HTR-8/SVneo (cell line): ENCODE results near the gene UBE3C.
"Not testable (repeated sequence)": the region's sequence is repeated elsewhere in the genome, so short reads cannot be mapped to it uniquely, and the experiment has no call there.

ENCODE experiments used
- DNase-seq: peaks from one replicate; pipeline ENCODE4 v3.0.0; 2011; ENCODE audit warnings: low spot score, mixed read lengths; ENCODE audit not compliant: insufficient read length
- FAIRE-seq: peaks from 2 replicates; lab custom pipeline; 2011; peaks lifted over from hg19 to GRCh38; lab: Jason Lieb, UNC

The UBE3C gene

GRCh38 chr7:157228864-157229422 is 90.2 kb downstream of the UBE3C start:
- DNase-seq = peak; percentile 13
- FAIRE-seq = no peak

DNA sequence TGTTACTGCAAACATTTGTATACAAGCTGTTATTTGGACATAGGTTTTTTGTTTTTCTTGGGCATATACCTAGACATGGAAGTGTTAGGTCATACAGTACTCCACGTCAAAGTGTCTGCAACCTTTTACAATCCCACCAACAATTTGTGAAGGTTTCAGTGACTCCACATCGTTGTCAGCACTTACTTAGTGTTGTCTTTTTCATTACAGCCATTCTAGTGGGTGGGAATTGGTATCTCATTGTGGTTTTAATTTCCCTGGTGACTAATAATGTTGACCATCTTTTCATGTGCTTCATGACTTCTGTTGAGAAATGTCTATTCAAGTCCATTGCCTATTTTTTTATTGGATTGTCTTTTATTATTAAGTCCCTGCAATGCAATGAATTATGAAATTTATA is 95.0 kb downstream of the UBE3C start:
- no peak for DNase-seq
- FAIRE-seq = no peak

DNA sequence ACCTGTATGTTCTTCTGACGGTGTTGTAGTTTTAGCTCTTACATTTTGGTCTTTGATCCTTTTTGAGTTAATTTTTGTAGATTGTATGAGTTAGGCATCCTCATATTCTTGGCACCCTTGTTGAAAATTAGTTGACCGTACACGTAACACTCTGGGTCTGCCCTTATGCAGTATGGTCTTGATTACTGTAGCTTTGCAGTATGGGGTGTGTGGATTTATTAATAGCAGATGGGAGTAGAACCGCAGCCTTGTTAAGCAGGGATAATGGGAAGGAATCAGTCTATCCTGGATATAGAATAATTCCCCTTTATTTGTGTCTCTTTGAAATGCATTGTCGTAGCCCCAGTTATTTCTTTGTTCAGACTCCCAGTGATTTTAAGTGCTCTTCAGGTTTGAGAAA is 95.5 kb downstream of the UBE3C start:
- no peak for FAIRE-seq

DNA sequence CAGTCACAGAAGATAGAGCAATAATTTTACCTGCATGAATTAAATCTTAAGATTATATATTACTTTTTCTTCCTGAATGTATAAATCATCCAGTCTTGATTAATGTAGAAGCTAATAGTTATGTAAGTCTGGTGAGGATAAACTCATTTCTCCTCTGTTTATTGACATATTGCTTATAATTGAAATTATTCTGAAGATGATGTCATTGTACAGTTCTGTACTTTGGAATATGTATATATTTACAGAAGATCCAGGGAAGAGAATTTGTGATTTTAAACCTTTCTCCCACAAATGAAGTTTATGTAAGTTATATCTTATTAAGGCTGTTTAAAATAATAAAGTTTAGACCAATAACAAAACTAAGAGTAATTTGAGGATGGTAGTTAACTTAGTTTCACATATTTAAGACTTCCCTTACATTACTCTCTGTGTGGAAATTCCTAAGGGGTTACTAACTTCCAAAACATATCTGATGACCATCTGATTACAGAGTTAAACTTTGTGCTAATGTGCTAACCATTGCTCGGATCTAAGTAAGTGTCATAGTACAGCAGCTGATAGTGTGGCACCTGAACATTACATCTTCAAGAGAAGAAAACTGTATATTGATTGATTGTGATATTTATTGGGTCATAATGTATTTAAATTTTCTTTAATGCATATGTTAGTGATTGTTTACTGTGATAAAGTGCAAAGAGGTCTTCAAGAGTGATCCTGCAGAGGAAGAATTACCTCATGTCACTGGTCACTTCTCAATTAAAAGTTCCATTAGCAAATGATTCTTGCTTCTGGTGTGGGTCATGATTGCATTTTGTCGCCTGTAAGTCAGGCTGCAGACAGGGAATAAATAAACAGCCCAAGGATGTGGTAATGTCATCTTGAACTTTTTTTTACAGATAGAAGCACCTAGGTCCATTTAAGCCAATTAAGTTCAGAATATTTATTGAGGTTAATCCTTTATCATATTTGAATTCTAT is 96.9 kb downstream of the UBE3C start:
- FAIRE-seq = no peak

More for the DNA sequence above, 95.5 kb downstream of the UBE3C start:
- no peak for DNase-seq

GRCh38 chr7:157238087-157238486 is 99.4 kb downstream of the UBE3C start:
- FAIRE-seq = no peak
- DNase-seq = no peak

More for the DNA sequence above, 96.9 kb downstream of the UBE3C start:
- peak; percentile 10 for DNase-seq

DNA sequence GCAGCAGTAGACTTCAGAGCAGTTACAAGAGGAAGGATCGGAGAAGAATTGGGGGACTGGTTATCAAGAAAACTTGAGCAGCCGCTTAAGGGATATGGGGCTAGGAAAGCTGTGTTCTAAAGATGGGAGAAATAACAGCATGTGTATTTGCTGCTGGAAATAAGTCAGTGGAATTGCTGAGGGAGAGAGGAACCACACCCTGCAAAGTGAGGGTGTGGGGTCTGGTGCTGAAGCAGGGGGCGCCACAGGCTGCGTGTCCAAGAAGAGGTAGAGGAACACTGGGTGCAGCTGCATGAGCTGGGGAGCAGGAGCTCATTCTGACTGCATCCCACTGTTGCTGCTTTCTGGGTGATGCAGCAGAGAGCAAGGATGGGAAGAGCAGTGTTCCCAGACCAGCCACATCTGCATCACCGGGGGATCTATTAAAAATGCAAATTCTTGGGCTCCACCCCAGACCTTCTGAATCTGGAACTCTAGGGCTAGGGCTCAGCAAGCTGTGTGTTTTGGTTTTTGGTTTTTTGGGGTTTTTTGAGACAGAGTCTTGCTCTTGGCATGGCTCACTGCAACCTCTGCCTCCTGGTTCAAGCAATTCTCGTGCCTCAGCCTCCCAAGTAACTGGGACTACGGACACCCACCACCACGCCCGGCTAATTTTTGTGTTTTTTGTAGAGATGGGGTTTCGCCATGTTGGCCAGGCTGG is 101.0 kb downstream of the UBE3C start:
- DNase-seq = no peak
- no peak for FAIRE-seq

DNA sequence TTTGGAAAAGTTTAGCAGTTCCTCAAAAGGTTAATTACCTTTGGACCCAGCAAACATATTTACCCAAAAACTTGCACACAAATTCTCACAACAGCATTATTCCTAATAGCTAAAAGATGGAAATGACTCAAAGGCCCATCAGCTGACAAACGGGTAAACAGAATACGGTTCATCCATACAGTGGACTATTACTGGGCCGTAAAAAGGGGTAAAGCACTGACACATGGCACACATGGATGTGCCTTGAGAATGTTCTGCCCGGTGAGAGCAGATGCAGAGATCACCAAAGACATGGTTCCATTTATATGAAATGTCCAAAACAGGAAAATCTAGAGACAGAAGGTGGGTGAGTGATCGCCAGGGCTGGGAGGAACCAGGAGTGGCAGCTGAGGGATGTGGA is 102.9 kb downstream of the UBE3C start:
- FAIRE-seq = no peak
- no peak for DNase-seq

- DNase-seq (no peak), FAIRE-seq (no peak)
Observed at GRCh38 chr7:157244516-157245294, 106.0 kb downstream of the UBE3C start.

DNA sequence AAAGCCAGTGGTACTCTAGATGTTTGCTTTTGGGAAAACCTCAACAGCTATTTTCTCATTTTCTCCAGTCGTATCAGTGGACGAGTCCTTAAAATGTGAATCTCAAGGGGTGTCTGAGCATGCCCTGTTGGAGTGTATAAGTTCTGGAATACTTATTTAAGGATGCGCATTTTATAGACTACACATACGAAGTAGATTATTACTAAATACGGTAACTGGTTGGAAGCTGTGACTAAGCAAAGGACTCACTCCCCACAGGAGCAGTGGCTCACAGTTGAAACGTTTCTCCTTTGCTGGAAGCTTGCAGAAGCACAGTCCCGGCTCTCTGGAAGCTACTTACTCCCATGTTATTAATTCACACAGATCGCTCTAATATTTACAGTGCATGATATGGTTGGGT is 107.3 kb downstream of the UBE3C start:
- DNase-seq (no peak), FAIRE-seq (no peak)

GRCh38 chr7:157248659-157249058 is 109.9 kb downstream of the UBE3C start:
- DNase-seq = no peak
- no peak for FAIRE-seq

- DNase-seq (peak; percentile 53), FAIRE-seq (no peak)
Observed at GRCh38 chr7:157250605-157251228, 112.0 kb downstream of the UBE3C start.

DNA sequence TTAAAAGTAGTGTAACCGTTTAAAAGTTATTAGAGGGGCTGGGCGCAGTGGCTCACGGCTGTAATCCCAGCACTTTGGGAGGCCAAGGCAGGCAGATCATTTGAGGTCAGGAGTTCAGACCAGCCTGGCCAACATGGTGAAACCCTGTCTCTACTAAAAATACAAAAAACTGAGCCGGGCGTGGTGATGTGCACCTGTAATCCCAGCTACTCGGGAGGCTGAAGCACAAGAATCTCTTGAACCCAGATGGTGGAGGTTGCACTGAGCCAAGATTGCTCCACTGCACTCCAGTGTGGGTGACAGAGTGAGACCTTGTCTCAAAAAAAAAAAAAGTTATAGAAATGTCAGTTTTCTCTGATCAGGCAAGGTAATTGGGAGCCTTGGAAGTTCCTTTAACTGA is 113.1 kb downstream of the UBE3C start:
- FAIRE-seq, DNase-seq: not testable (repeated sequence)

DNA sequence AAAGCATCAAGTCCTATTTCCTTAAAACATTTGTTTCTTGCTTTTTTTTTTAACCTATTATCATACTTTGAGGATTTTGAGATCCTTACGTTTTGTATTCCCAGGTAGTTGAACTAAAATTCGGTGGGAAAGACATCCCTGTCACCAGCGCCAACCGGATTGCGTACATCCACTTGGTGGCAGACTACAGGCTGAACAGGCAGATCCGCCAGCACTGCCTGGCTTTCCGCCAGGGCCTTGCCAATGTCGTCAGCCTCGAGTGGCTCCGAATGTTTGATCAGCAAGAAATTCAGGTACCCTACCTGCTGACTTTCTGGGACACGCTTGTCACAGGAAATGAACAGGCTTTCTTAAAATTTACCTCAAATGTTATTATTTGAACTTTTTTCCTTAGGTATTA is 115.1 kb downstream of the UBE3C start:
- FAIRE-seq (no peak), DNase-seq (no peak)

DNA sequence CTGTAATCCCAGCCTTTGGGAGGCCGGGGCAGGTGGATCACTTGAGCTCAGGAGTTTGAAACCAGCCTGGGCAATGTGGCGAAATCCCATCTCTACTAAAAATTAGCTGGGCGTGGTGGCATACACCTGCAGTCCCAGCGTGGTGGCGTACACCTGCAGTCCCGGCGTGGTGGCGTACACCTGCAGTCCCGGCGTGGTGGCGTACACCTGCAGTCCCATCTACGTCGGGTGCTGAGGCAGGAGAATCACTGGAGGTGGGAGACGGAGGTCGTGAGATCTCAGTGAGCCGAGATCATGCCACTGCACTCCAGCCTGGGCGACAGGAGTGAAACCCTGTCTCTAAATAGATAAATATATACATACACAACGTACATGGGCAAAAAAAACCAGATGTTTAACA is 116.1 kb downstream of the UBE3C start:
- DNase-seq, FAIRE-seq: not testable (repeated sequence)

DNA sequence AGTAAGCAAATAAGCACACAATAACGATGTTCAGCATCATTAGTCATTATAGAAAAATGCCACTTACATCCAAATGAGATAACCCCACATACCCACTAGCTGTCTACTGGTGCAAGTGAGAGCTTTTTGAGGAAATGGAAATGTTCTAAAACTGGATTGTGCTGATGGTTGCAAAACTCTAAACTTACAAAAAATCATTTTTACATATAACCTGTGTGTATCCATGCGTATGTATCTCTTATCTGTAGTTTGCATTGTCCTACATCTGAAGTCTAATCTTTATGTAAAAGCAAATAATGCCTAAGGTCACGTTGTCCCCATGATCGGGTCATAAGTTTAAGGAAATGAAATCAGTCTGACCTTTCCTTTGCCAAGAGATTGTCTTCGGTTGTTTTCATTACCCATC is 116.5 kb downstream of the UBE3C start:
- no peak for FAIRE-seq
- DNase-seq = no peak

- DNase-seq = no peak
- no peak for FAIRE-seq
Observed at GRCh38 chr7:157263156-157263555, 124.4 kb downstream of the UBE3C start.

GRCh38 chr7:157265051-157265450 is 126.3 kb downstream of the UBE3C start:
- no peak for FAIRE-seq
- DNase-seq = no peak

- FAIRE-seq = no peak
- no peak for DNase-seq
Observed at GRCh38 chr7:157266272-157266671, 127.5 kb downstream of the UBE3C start.

- DNase-seq = no peak
- FAIRE-seq = no peak
Observed at GRCh38 chr7:157267516-157267915, 128.8 kb downstream of the UBE3C start.

DNA sequence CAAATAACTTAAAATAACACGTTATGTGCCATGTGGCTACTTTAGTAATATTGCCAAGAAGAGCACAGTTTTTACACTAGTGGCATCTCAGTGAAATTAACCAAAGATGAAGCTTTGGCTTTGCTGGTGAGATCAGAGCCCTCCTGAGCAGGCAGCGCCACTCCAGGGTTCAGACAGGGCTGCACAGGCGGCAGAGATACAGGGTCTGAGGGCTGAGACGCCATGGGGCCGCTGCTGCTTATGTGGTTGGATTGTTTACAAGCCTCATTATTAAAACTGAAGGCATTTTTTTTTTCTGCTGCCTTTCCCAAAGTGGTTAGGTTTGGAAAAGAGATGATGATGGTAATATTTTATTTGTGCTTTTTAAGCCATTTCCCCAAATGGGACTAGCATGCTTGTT is 129.2 kb downstream of the UBE3C start:
- DNase-seq = no peak
- no peak for FAIRE-seq
